H9 (cell line): ENCODE data around the gene NCLN. TPM values are rescaled to one million over a fixed set of nuclear protein-coding genes. Genes with fewer than 3 reads are reported as not detected.
A peak's percentile ranks its signal among the peaks of the same experiment; 100 is the strongest.

Experiments used
- DNase-seq: peaks from one replicate; pipeline ENCODE4 v3.0.0-alpha.2; 2017
- H2AFZ ChIP-seq: one replicate; pipeline ENCODE4 v1.6.1; 2013; ENCODE audit warnings: mild to moderate bottlenecking, low read length, control low read depth, moderate library complexity
- H2AK5ac ChIP-seq: 2 replicates; pipeline ENCODE4 v1.6.1; 2013; ENCODE audit warnings: low read length, control low read depth, mixed read lengths; ENCODE audit not compliant: insufficient read length
- H2BK120ac ChIP-seq: one replicate; pipeline ENCODE4 v1.6.1; 2013; ENCODE audit warnings: low read depth, mild to moderate bottlenecking, low read length, control low read depth, inconsistent platforms; ENCODE audit not compliant: poor library complexity, severe bottlenecking
- H2BK12ac ChIP-seq: 2 replicates; pipeline ENCODE4 v1.6.1; 2013; ENCODE audit warnings: low read length, control low read depth, mixed read lengths, low read depth; ENCODE audit not compliant: insufficient read length
- H2BK15ac ChIP-seq: 2 replicates; pipeline ENCODE4 v1.6.1; 2013; ENCODE audit warnings: low read depth, low read length, control low read depth
- H2BK20ac ChIP-seq: one replicate; pipeline ENCODE4 v1.6.1; 2013; ENCODE audit warnings: low read depth, mild to moderate bottlenecking, low read length, control low read depth, inconsistent platforms; ENCODE audit not compliant: poor library complexity, severe bottlenecking
- H2BK5ac ChIP-seq: 2 replicates; pipeline ENCODE4 v1.6.1; 2013; ENCODE audit warnings: low read length, control low read depth, mixed read lengths; ENCODE audit not compliant: insufficient read length
- H3K14ac ChIP-seq: 2 replicates; pipeline ENCODE4 v1.6.1; 2013; ENCODE audit warnings: low read length, control low read depth; ENCODE audit not compliant: insufficient read depth
- H3K18ac ChIP-seq: 2 replicates; pipeline ENCODE4 v1.6.1; 2013; ENCODE audit warnings: low read depth, mild to moderate bottlenecking, mixed read lengths, low read length, control low read depth; ENCODE audit not compliant: insufficient read length
- H3K23ac ChIP-seq: 2 replicates; pipeline ENCODE4 v1.6.1; 2013; ENCODE audit warnings: low read length, control low read depth, mixed read lengths, low read depth; ENCODE audit not compliant: insufficient read length
- H3K23me2 ChIP-seq: 2 replicates; pipeline ENCODE4 v1.6.1; 2013; ENCODE audit warnings: low read depth, mild to moderate bottlenecking, mixed read lengths, low read length, control low read depth; ENCODE audit not compliant: insufficient read length, poor library complexity, severe bottlenecking
- H3K27ac ChIP-seq: 2 replicates; pipeline ENCODE4 v1.5.1; 2013; ENCODE audit warnings: low read length, control low read depth, mixed read lengths, low read depth; ENCODE audit not compliant: insufficient read length
- H3K27me3 ChIP-seq: 2 replicates; pipeline ENCODE4 v1.6.1; 2013; ENCODE audit warnings: low read length, control low read depth, inconsistent platforms; ENCODE audit not compliant: insufficient read depth
- H3K4ac ChIP-seq: 2 replicates; pipeline ENCODE4 v1.6.1; 2013; ENCODE audit warnings: low read depth, mild to moderate bottlenecking, control low read depth, inconsistent platforms, low read length, moderate library complexity
- H3K4me1 ChIP-seq: 2 replicates; pipeline ENCODE4 v1.6.1; 2013; ENCODE audit warnings: low read length, control low read depth, inconsistent platforms; ENCODE audit not compliant: insufficient read depth
- H3K4me2 ChIP-seq: 2 replicates; pipeline ENCODE4 v1.6.1; 2013; ENCODE audit warnings: low read length, control low read depth, mixed read lengths; ENCODE audit not compliant: insufficient read length, insufficient read depth
- H3K56ac ChIP-seq: 2 replicates; pipeline ENCODE4 v1.6.1; 2013; ENCODE audit warnings: low read depth, mild to moderate bottlenecking, mixed read lengths, low read length, control low read depth; ENCODE audit not compliant: insufficient read length
- H3K79me1 ChIP-seq: 2 replicates; pipeline ENCODE4 v1.6.1; 2013; ENCODE audit warnings: low read depth, mild to moderate bottlenecking, moderate library complexity, low read length, control low read depth, inconsistent platforms; ENCODE audit not compliant: insufficient read depth, poor library complexity, severe bottlenecking
- H3K79me2 ChIP-seq: 2 replicates; pipeline ENCODE4 v1.6.1; 2013; ENCODE audit warnings: low read length, control low read depth, inconsistent platforms; ENCODE audit not compliant: insufficient read depth
- H3K9ac ChIP-seq: 2 replicates; pipeline ENCODE4 v1.6.1; 2013; ENCODE audit warnings: low read length, control low read depth, mixed read lengths; ENCODE audit not compliant: insufficient read length; ENCODE audit errors: extremely low read depth
- H3K9me3 ChIP-seq: one replicate; pipeline ENCODE4 v1.6.1; 2013; ENCODE audit warnings: low read depth, low read length, inconsistent platforms; ENCODE audit not compliant: control insufficient read depth
- H3T11ph ChIP-seq: one replicate; pipeline ENCODE4 v1.6.1; 2013; ENCODE audit warnings: mild to moderate bottlenecking, low read length, control low read depth, inconsistent platforms
- H4K20me1 ChIP-seq: one replicate; pipeline ENCODE4 v1.6.1; 2013; ENCODE audit not compliant: control insufficient read depth, insufficient read length, insufficient read depth
- H4K5ac ChIP-seq: 2 replicates; pipeline ENCODE4 v1.6.1; 2013; ENCODE audit warnings: low read depth, mild to moderate bottlenecking, mixed read lengths, low read length, control low read depth; ENCODE audit not compliant: insufficient read length
- H4K8ac ChIP-seq: replicated peaks from 2 replicates; pipeline ENCODE4 v1.6.1; 2013; ENCODE audit warnings: low read length, control low read depth, mixed read lengths, low read depth; ENCODE audit not compliant: insufficient read length
- H4K91ac ChIP-seq: 2 replicates; pipeline ENCODE4 v1.6.1; 2013; ENCODE audit warnings: low read depth, mild to moderate bottlenecking, moderate library complexity, mixed read lengths, low read length, control low read depth; ENCODE audit not compliant: insufficient read length
- H3K27ac Mint-ChIP-seq, 3 experiments: 2 replicates in 2 of 3; 3 replicates in 1 of 3; pipeline ENCODE4 v1.8.0; 2020 to 2021; ENCODE audit warnings: mixed read lengths in 3 of 3, mild to moderate bottlenecking in 1 of 3, moderate library complexity in 1 of 3
- H3K27me3 Mint-ChIP-seq: 2 replicates; pipeline ENCODE4 v1.8.0; 2021; ENCODE audit warnings: low read depth, mild to moderate bottlenecking, moderate library complexity, mixed read lengths
- H3K36me3 Mint-ChIP-seq, 3 experiments: 2 replicates in 2 of 3; 3 replicates in 1 of 3; pipeline ENCODE4 v1.8.0; 2020 to 2021; ENCODE audit warnings: low read depth in 3 of 3, mixed read lengths in 3 of 3; ENCODE audit not compliant: insufficient read depth in 1 of 3
- H3K4me1 Mint-ChIP-seq, 2 experiments: 2 replicates each; pipeline ENCODE4 v1.8.0; 2020; ENCODE audit warnings: mixed read lengths in 2 of 2
- H3K4me3 Mint-ChIP-seq, 2 experiments: 2 replicates in 1 of 2; 3 replicates in 1 of 2; pipeline ENCODE4 v1.8.0; 2020 to 2021; ENCODE audit warnings: mild to moderate bottlenecking in 2 of 2, mixed read lengths in 2 of 2, moderate library complexity in 1 of 2
- H3K9me3 Mint-ChIP-seq, 2 experiments: 2 replicates in 1 of 2; 3 replicates in 1 of 2; pipeline ENCODE4 v1.8.0; 2020; ENCODE audit warnings: mild to moderate bottlenecking in 2 of 2, mixed read lengths in 2 of 2, moderate library complexity in 1 of 2
- WGBS: extraction: QIAGEN DNeasy Blood & Tissue Kit; methylation state at CpG from one replicate; pipeline ENCODE4 v1.1.7; 2013; ENCODE audit warnings: missing lambda C conversion rate, low lambda C conversion rate, mixed read lengths; ENCODE audit not compliant: insufficient read length; ENCODE audit errors: extremely low coverage; 5-methylcytosine and 5-hydroxymethylcytosine counted together
- total RNA-seq: library from RNA; stranded (reverse); gene quantifications from 2 replicates; pipeline ENCODE4 v1.2.1, GENCODE V29; 2021
- TF ChIP-seq, protein P1 (sequence below): fragments of 200-600 bp; sonication (generic); conservative IDR thresholded peaks from 3 replicates; pipeline ENCODE4 v1.8.0; 2021; ENCODE audit warnings: antibody characterized with exemption, mild to moderate bottlenecking

The NCLN gene
- total RNA-seq, 1 experiment from 2014 or later, result 94.8 TPM

GRCh38 chr19:3176715-3177501 is 8.8 kb upstream of the NCLN start:
- H4K91ac ChIP-seq, result no peak overlapping the region
- no peak overlapping the region for H2AFZ ChIP-seq
- H3K23me2 ChIP-seq, result no peaks in the 10 kb centered on the region
- no peak overlapping the region for H2BK5ac ChIP-seq
- H2BK12ac ChIP-seq, result no peak overlapping the region
- TF ChIP-seq, protein P1, sequence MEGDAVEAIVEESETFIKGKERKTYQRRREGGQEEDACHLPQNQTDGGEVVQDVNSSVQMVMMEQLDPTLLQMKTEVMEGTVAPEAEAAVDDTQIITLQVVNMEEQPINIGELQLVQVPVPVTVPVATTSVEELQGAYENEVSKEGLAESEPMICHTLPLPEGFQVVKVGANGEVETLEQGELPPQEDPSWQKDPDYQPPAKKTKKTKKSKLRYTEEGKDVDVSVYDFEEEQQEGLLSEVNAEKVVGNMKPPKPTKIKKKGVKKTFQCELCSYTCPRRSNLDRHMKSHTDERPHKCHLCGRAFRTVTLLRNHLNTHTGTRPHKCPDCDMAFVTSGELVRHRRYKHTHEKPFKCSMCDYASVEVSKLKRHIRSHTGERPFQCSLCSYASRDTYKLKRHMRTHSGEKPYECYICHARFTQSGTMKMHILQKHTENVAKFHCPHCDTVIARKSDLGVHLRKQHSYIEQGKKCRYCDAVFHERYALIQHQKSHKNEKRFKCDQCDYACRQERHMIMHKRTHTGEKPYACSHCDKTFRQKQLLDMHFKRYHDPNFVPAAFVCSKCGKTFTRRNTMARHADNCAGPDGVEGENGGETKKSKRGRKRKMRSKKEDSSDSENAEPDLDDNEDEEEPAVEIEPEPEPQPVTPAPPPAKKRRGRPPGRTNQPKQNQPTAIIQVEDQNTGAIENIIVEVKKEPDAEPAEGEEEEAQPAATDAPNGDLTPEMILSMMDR, result no peak
- H3K56ac ChIP-seq, result no peak overlapping the region
- H3K18ac ChIP-seq, result no peak overlapping the region
- 0 out of 2 replicates have a peak overlapping the region, but pooled peaks have one; percentile 13 for H2BK15ac ChIP-seq
- DNase-seq, result peak; percentile 29
- H3K4ac ChIP-seq, result no peak overlapping the region
- H2BK20ac ChIP-seq, result no peak overlapping the region
- H2AK5ac ChIP-seq, result no peak overlapping the region
- H4K20me1 ChIP-seq, result no peaks in the 10 kb centered on the region
- no peak overlapping the region for H3K27ac ChIP-seq
- H3K36me3 Mint-ChIP-seq, result no peaks in the 10 kb centered on the region
- peaks cover 11% of the 10 kb centered on the region for H3K27me3 Mint-ChIP-seq
- H3K14ac ChIP-seq, result no peak overlapping the region
- no peak overlapping the region for H3T11ph ChIP-seq
- no peak overlapping the region for H3K9ac ChIP-seq
- H3K9me3 ChIP-seq, result no peaks in the 10 kb centered on the region
- H3K27me3 ChIP-seq, result no peaks in the 10 kb centered on the region
- no peak overlapping the region for H3K27ac Mint-ChIP-seq
- H3K4me3 Mint-ChIP-seq, result no peak overlapping the region
- H3K4me1 ChIP-seq, result no peaks in the 10 kb centered on the region
- no peak overlapping the region for H3K4me2 ChIP-seq
- H3K79me2 ChIP-seq, result no peaks in the 10 kb centered on the region
- no peaks in the 10 kb centered on the region for H3K4me1 Mint-ChIP-seq
- H4K5ac ChIP-seq, result no peak overlapping the region
- no CpG with 5 or more reads among the region's 11 CpGs for WGBS
- no peak overlapping the region for H2BK120ac ChIP-seq
- no peak overlapping the region for H4K8ac ChIP-seq
- H3K79me1 ChIP-seq, result no peaks in the 10 kb centered on the region
- no peaks in the 10 kb centered on the region for H3K9me3 Mint-ChIP-seq
- no peak overlapping the region for H3K23ac ChIP-seq
